Endodermal cell (in vitro differentiated cells): ENCODE measurements around the gene CREG2. TPM values are rescaled to one million over a fixed set of nuclear protein-coding genes. Genes with fewer than 3 reads are reported as not detected.

Source experiments
- DNase-seq: peaks from one replicate; pipeline ENCODE4 v3.0.0-alpha.2; 2017
- H3K27ac ChIP-seq: 2 replicates; pipeline ENCODE4 v1.5.1; 2013; ENCODE audit warnings: mild to moderate bottlenecking, low read depth, low read length, moderate library complexity
- H3K27me3 ChIP-seq: 2 replicates; pipeline ENCODE4 v1.6.1; 2013; ENCODE audit warnings: mild to moderate bottlenecking, low read length, moderate library complexity; ENCODE audit not compliant: insufficient read depth, control insufficient read depth, poor library complexity, severe bottlenecking
- H3K36me3 ChIP-seq: 2 replicates; pipeline ENCODE4 v1.7.0; 2013; ENCODE audit warnings: mild to moderate bottlenecking, low read length, moderate library complexity; ENCODE audit not compliant: control insufficient read depth, insufficient read depth
- H3K4me1 ChIP-seq: one replicate; pipeline ENCODE4 v1.7.0; 2013; ENCODE audit warnings: low read length; ENCODE audit not compliant: control insufficient read depth, insufficient read depth
- H3K4me3 ChIP-seq: 2 replicates; pipeline ENCODE4 v1.5.1; 2013; ENCODE audit warnings: mild to moderate bottlenecking, low read length, moderate library complexity
- H3K9ac ChIP-seq: 2 replicates; pipeline ENCODE4 v1.6.1; 2013; ENCODE audit warnings: mild to moderate bottlenecking, low read length, moderate library complexity; ENCODE audit not compliant: poor library complexity, severe bottlenecking; ENCODE audit errors: extremely low read depth
- H3K9me3 ChIP-seq: 2 replicates; pipeline ENCODE4 v1.6.1; 2013; ENCODE audit warnings: mild to moderate bottlenecking, low read length, moderate library complexity; ENCODE audit not compliant: control insufficient read depth
- H3K27ac Mint-ChIP-seq: 2 replicates; pipeline ENCODE4 v1.8.0; 2020; ENCODE audit warnings: mixed read lengths
- H3K27me3 Mint-ChIP-seq: 2 replicates; pipeline ENCODE4 v1.8.0; 2021; ENCODE audit warnings: mild to moderate bottlenecking, mixed read lengths; ENCODE audit not compliant: insufficient read depth
- H3K36me3 Mint-ChIP-seq: 2 replicates; pipeline ENCODE4 v1.8.0; 2020; ENCODE audit warnings: low read depth, mixed read lengths
- H3K4me1 Mint-ChIP-seq: 2 replicates; pipeline ENCODE4 v1.8.0; 2020; ENCODE audit warnings: mixed read lengths
- H3K4me3 Mint-ChIP-seq: 2 replicates; pipeline ENCODE4 v1.8.0; 2020; ENCODE audit warnings: mild to moderate bottlenecking, moderate library complexity, mixed read lengths
- H3K9me3 Mint-ChIP-seq: 2 replicates; pipeline ENCODE4 v1.8.0; 2020; ENCODE audit warnings: mild to moderate bottlenecking, mixed read lengths
- WGBS, 2 experiments: methylation state at CpG; one replicate each; pipeline versions ENCODE4 v1.1.5 to v1.1.7; 2013; ENCODE audit warnings: missing lambda C conversion rate in 2 of 2, mixed read lengths in 1 of 2; ENCODE audit not compliant: insufficient coverage in 1 of 2, insufficient read length in 1 of 2; 5-methylcytosine and 5-hydroxymethylcytosine counted together
- total RNA-seq, 2 donors: library from RNA; stranded (reverse); fragmentation: NEBNext Ultra II Directional in 1 of 2; extraction: Animal tissue kit (Norgen Biotek cat#: 25700) in 1 of 2; gene quantifications; 2 replicates in 1 of 2; 3 replicates in 1 of 2; pipeline ENCODE4 v1.2.1, GENCODE V29; 2021
- TF ChIP-seq, protein P1 (sequence below): fragments of 200-600 bp; sonication (generic); conservative IDR thresholded peaks from 2 replicates; pipeline ENCODE4 v1.5.0; 2021; ENCODE audit warnings: antibody characterized with exemption, mild to moderate bottlenecking

Gene CREG2
- total RNA-seq, 2 donors from 2014 or later = 0.13 TPM; not detected in 1

DNA sequence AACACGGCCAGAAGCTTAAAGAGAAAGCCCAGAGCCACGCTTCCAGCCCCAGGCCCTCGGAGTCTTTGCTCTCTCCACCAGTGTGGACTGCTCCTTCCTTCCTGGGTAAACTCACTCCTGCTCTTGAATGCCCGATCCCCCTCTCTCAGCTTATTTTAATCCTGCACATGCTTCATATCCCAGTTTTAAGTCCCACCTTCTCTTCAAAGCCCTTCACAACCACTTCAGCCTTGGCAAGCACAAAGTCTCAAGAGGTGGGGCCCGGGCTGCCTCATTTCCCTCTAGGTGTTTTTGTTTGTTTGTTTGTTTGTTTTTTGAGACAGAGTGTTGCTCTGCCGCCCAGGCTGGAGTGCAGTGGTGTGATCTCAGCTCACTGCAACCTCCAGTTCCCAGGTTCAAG is 21.6 kb upstream of the CREG2 start:
- Mint-ChIP-seq H3K36me3 (no peaks in the 10 kb centered on the region), H3K27me3 (peaks cover 9% of the 10 kb centered on the region), H3K9me3 (no peaks in the 10 kb centered on the region), H3K4me1 (no peaks in the 10 kb centered on the region), H3K4me3 (no peak overlapping the region), H3K27ac (no peak overlapping the region)
- H3K27ac ChIP-seq = no peak overlapping the region
- H3K27me3 ChIP-seq = no peaks in the 10 kb centered on the region
- no peaks in the 10 kb centered on the region for H3K9me3 ChIP-seq
- no peaks in the 10 kb centered on the region for H3K4me1 ChIP-seq
- 91 to 96% methylated on average over 5 to 6 of the region's 6 CpGs for WGBS, 2 experiments
- no peak for DNase-seq
- H3K4me3 ChIP-seq = no peak overlapping the region
- no peak overlapping the region for H3K9ac ChIP-seq
- no peaks in the 10 kb centered on the region for H3K36me3 ChIP-seq
- TF ChIP-seq, protein P1, sequence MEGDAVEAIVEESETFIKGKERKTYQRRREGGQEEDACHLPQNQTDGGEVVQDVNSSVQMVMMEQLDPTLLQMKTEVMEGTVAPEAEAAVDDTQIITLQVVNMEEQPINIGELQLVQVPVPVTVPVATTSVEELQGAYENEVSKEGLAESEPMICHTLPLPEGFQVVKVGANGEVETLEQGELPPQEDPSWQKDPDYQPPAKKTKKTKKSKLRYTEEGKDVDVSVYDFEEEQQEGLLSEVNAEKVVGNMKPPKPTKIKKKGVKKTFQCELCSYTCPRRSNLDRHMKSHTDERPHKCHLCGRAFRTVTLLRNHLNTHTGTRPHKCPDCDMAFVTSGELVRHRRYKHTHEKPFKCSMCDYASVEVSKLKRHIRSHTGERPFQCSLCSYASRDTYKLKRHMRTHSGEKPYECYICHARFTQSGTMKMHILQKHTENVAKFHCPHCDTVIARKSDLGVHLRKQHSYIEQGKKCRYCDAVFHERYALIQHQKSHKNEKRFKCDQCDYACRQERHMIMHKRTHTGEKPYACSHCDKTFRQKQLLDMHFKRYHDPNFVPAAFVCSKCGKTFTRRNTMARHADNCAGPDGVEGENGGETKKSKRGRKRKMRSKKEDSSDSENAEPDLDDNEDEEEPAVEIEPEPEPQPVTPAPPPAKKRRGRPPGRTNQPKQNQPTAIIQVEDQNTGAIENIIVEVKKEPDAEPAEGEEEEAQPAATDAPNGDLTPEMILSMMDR = no peak

DNA sequence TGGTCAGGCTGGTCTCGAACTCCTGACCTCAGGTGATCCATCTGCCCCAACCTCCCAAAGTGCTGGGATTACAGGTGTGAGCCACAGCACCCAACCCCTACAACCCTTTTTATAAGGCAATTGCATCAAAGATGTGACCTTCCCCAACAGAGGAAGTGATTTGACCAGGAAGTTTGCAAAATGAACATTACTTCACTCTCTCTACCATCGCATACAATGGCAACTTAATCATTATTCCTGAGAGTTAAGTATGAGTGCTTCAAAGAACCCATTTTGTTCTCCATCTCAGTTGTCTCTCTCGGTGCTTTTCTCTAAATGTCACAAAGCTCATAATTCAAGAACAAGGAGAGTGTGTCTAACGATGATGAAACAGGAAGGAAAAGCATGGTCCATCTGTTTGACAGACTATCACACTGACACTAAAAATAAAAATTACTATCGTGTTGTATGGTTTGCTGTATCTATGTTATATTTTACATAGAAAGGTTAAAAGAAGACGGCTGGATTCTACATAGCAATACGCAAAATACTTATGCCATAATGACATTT is 18.1 kb upstream of the CREG2 start:
- H3K27ac Mint-ChIP-seq = no peak overlapping the region
- Histone ChIP-seq H3K4me1 (no peaks in the 10 kb centered on the region), H3K36me3 (no peaks in the 10 kb centered on the region), H3K27ac (no peak overlapping the region), H3K9me3 (no peaks in the 10 kb centered on the region), H3K4me3 (no peak overlapping the region), H3K9ac (no peak overlapping the region), H3K27me3 (no peaks in the 10 kb centered on the region)
- TF ChIP-seq, protein P1 = no peak
- H3K9me3 Mint-ChIP-seq = no peaks in the 10 kb centered on the region
- WGBS, 2 experiments = 90 to 93% methylated on average over 3 to 6 of the region's 7 CpGs
- H3K4me3 Mint-ChIP-seq = no peak overlapping the region
- H3K27me3 Mint-ChIP-seq = peaks cover 3% of the 10 kb centered on the region
- H3K4me1 Mint-ChIP-seq = peaks cover 2% of the 10 kb centered on the region
- no peaks in the 10 kb centered on the region for H3K36me3 Mint-ChIP-seq
- DNase-seq = no peak

DNA sequence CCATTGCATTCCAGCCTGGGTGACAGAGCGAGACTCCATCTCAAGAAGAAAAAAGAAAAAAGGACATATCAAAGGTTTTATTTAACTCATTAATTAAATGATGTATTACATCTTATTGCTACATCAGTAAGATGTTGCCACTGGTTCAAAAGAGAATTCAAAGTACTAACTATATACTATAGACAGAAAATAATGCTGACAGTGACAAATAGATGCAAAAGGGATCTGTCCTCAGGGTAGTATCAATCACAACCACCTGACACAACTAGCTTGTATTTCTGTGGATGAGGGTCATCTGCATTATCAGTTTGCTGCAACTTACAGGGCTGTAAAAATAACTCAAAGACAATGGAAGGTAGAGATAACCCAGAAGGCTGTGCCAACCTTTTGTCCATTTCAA is 16.4 kb upstream of the CREG2 start:
- Mint-ChIP-seq H3K27ac (no peak overlapping the region), H3K36me3 (no peaks in the 10 kb centered on the region), H3K4me3 (no peak overlapping the region), H3K27me3 (peaks cover 3% of the 10 kb centered on the region), H3K4me1 (peaks cover 13% of the 10 kb centered on the region), H3K9me3 (no peaks in the 10 kb centered on the region)
- H3K4me1 ChIP-seq = no peaks in the 10 kb centered on the region
- no peaks in the 10 kb centered on the region for H3K9me3 ChIP-seq
- H3K9ac ChIP-seq = no peak overlapping the region
- H3K27ac ChIP-seq = no peak overlapping the region
- no peaks in the 10 kb centered on the region for H3K27me3 ChIP-seq
- H3K36me3 ChIP-seq = no peaks in the 10 kb centered on the region
- no peak for DNase-seq
- TF ChIP-seq, protein P1 = no peak
- no peak overlapping the region for H3K4me3 ChIP-seq
- no CpG with 5 or more reads among the region's 1 CpG for WGBS, 2 experiments
